ENCODE data around the gene DLL3.

DNA sequence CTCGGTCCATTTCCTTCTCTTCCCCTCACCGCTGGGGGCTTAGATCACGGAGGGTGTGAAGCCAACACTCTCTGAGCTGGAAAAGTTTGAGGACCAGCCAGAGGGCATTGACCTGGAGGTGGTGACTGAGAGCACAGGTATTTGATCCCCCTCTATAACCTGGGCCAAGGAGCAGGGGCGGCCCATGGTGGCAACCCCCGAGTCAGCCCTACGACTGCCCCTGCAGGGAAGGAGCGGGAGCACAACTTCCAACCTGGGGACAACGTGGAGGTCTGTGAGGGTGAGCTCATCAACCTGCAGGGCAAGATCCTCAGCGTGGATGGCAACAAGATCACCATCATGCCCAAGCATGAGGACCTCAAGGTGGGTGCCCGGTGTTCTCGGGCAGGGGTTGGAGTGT is 29.7 kb upstream of the DLL3 start:
- TF ChIP-seq, protein P1, sequence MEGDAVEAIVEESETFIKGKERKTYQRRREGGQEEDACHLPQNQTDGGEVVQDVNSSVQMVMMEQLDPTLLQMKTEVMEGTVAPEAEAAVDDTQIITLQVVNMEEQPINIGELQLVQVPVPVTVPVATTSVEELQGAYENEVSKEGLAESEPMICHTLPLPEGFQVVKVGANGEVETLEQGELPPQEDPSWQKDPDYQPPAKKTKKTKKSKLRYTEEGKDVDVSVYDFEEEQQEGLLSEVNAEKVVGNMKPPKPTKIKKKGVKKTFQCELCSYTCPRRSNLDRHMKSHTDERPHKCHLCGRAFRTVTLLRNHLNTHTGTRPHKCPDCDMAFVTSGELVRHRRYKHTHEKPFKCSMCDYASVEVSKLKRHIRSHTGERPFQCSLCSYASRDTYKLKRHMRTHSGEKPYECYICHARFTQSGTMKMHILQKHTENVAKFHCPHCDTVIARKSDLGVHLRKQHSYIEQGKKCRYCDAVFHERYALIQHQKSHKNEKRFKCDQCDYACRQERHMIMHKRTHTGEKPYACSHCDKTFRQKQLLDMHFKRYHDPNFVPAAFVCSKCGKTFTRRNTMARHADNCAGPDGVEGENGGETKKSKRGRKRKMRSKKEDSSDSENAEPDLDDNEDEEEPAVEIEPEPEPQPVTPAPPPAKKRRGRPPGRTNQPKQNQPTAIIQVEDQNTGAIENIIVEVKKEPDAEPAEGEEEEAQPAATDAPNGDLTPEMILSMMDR (conservative IDR thresholded peaks at IDR 0.05; ENCODE audit: low read length): no peak
- no peak for TF ChIP-seq EZH2phosphoT487 (IDR thresholded peaks at IDR 0.05; ENCODE audit: borderline replicate concordance, low read depth, low read length)
